NCI-H2196 (cell line): Measurements from ENCODE around the gene PLXNA4.

Experiments
- DNase-seq: peaks from one replicate; lab custom pipeline; 2025; ENCODE audit not compliant: unreplicated experiment; lab: John Stamatoyannopoulos, UW

PLXNA4 gene

DNA sequence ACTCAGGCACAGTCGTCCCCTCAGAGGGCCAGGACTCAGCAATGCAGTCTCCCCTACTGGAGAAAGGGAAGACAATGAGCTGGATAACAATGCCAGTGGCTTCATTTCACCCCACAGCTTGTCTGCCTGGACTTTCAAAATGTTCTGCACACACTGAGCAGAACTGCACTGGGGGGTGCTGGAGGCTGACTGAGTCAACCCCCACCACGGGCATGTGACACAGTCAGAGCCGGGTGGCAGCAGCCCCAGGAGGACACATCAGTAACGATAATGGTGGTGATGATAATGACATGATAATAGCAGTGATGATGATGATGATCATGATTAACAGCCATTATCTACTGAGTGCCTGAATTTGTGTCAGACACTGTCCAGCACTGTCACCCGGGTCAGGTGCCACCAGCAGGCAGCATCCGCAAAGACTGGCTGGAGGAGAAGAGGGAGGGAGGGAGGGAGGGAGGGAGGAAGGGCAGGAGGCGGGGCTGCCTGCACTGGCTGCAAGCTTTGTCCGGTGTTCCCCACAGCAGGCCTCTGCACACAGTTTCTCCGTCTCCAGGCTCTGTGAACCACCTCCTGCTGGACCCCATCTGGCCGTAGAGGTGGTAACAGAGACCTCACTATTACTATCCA, 67.4 kb downstream of the PLXNA4 start:
- no peak for DNase-seq

DNA sequence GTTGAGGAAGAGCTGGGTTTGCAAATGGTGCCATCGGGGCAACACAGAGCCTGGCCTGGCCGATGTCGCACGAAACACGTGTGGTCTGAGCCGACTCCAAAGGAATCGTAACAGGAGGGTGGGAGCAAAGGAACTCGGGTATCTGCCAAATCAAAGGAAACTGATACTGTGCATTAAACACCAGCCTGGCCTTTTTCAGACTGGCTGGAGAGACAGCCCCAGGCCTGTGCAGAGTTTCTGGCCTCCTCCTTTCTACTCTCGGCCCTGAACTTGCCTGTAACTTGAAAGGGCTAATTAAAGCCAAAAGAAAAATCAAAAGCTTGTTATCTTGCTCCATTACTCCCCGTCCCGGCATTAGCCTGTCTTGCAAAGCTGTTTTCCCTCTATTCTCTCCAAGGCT, 71.4 kb downstream of the PLXNA4 start:
- DNase-seq, result no peak

DNA sequence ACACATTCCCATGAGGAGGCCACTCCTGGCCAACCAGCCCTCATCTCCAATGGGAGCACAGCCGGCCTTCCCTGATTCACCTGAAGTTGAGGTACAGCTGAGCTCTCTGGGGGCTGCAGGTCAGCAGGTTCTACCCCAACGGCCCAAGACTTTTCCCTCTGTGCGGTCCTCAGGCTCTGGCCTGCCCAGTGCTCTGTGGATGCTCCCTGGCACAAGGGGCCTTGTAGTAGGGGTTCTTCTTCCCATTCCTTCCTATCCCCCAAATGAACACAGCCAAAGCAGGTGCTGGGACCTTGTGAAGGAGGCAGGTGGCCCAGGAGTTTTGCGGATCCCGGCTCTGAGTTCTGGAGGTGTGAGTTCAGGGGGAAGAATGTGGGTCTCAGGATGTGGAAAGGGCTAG, 72.2 kb downstream of the PLXNA4 start:
- DNase-seq, result no peak

- no peak for DNase-seq
Measured at GRCh38 chr7:132503415-132503814, 72.9 kb downstream of the PLXNA4 start.

GRCh38 chr7:132501956-132502355, 74.3 kb downstream of the PLXNA4 start:
- no peak for DNase-seq

DNA sequence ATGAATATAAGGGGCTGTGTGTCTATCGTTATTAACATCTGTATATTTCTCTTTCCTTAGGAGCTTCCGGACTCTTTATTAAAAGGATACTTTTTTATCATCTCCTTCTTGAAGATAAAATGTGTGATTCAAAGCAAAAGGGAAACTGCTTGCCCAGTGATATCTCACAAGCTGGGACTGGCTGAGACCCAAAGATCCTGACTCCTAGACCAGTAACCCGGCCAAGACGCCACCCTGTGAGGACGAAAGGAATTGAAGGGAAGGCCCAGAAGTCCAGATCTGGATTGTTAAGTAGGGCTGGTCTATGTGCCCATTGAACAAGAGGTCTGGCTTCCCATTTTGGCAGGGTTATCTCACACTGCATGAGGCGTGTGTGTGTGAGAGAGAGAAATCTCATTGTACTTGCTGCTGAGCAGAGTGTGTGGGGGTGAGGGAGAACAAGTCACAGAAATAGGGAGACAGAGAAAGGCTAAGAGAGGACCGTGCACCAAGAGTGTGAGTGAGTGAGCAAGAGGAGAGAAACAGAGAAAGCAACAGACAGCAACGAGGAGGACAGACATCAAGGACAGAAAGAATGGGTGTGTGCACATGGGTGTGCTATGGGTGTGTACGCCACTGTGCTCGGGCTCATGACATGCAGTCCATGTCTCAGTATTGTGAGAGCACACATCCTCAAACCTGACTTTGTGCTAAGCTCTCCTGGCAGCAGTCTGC, 75.4 kb downstream of the PLXNA4 start:
- DNase-seq, result no peak

GRCh38 chr7:132499487-132499886, 76.8 kb downstream of the PLXNA4 start:
- no peak for DNase-seq

DNA sequence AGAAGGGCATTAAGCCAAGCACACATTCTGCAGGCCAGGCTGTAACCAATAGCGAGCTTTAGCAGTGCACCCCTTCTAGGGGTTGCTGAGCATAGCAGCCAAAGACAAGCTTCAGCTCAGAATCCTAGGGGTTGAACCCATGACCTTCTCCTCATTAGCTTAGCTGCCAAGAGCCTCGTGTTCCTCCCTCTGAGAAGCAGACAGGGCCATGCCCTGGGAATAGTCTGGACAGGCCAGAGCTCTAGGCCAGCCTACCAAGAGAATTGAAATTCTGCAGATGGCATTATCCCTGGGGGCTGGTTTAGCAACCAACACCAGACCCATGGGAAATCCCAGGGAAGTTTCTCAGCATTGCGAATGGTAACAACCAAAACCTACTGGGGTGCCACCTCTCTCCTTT, 77.2 kb downstream of the PLXNA4 start:
- no peak for DNase-seq

DNA sequence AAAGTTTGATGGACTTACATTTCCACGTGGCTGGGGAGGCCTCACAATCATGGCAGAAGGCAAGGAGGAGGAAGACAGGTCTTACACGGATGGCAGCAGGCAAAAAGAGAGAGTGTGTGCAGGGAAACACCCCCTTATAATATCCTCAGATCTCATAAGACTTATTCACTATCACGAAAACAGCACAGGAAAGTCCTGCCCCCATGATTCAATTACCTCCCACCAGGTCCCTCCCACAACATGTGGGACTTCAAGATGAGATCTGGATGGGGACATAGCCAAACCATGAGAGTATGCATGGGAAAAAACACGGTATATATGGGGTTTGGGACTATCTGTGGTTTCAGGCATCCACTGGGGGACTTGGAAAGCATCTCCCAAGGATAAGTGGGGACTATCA, 78.0 kb downstream of the PLXNA4 start:
- no peak for DNase-seq

GRCh38 chr7:132497098-132497497, 79.2 kb downstream of the PLXNA4 start:
- DNase-seq, result no peak

DNA sequence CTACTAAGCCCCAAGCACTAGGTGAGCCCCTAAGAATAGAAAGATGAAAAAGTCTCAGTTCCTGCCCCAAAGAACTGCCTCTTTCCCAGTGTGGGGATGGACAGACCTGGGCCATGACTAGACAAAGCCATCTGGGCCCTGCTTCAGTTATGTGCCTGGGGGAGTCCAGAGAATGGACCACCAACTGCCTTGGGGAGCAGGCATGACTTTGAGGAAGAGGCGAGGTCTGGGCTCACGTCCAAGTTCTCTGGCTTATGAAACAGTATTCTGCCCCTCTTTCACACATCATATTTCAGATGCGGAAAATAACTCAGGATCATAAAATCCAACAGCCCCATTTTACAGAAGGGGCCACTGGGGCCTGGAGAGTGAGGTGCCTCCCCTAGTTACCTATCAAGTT, 80.3 kb downstream of the PLXNA4 start:
- DNase-seq, result no peak

DNA sequence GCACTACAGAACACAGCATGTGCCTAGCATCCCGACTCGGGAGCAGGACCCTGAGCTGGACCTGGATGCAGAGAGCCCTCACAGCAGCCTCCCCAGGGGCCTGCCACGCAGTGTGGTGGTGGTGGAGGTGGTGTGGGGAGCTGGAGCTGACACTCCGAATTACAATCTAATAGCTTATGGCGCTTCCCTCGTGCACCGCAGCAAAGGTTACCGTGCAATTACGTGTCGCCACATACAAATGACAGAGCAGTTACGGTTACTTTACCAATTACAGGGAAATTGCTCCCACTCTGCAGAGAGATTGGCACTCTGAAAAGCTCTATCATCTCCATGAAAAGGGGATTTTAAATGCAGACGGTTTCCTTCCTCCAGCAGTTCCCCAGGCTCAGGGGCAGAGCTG, 81.8 kb downstream of the PLXNA4 start:
- DNase-seq, result no peak

DNA sequence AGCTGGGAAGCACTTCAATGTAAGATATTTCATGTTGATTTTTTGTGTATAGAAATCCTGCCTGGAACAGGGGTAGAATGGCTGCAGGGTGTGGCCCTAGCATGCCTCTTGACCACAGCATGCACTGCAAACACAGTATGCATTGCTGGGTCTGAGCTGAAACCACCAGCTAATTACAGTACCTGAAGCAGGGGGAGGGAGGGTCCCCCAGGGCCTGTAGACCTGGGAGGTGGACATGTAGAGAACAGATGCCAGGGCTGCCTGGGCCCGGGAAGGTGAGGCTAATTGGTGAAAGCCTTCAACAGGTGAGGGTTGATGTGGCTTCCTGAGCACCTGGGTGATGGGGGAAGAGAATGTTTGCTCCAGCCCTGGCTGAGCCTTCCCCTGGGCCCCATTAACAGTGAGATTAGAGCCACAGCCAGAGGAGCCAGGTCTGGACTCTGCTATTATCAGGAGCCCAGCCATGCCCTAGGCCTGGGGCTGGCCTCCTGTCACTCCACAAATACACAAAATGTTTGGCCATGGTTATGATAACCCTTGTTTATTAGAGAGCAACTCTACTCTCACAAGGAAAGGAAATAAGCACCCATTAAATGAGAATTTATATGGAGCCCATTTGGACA, 83.3 kb downstream of the PLXNA4 start:
- DNase-seq, result no peak

- DNase-seq, result no peak
Measured at GRCh38 chr7:132491391-132491945, 84.8 kb downstream of the PLXNA4 start.

DNA sequence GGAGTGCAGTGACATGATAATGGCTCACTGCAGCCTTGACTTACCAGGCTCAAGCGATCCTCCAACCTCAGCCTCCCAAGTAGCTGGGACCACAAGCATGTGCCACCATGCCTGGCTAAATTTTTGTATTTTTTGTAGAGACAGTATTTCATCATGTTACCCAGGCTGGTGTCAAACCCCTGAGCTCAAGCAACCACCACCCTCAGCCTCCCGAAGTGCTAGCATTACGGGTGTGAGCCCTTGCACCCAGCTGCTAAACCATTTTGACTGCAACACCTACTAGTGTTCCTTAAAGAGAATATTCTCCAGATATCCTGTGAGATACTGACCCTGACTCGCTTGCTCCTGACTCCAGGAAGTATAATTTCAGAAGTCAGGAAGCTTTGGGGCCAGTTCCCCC, 85.8 kb downstream of the PLXNA4 start:
- no peak for DNase-seq

DNA sequence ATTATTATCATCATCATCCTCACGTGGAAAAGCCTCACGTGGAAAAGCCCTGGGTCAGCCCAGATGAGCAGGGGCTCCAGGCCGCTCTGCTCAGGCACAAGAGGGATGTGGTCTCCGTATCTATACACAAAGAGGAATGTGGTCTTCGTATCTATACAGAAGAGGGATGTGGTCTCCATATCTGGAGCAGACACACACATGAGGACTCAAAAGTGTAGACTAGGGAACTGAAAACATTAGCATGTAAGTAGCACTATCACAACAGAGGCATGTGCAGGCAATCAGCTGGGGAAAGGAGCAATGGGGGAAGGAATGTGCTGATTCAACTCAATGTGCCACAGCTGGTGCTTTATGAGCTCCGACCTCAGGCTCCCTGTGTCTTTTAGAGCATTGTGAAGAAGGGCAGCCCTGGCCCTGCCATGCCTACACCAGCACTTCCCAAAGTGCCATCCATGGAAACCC, 86.5 kb downstream of the PLXNA4 start:
- DNase-seq, result no peak

GRCh38 chr7:132488634-132489302, 87.5 kb downstream of the PLXNA4 start:
- no peak for DNase-seq

DNA sequence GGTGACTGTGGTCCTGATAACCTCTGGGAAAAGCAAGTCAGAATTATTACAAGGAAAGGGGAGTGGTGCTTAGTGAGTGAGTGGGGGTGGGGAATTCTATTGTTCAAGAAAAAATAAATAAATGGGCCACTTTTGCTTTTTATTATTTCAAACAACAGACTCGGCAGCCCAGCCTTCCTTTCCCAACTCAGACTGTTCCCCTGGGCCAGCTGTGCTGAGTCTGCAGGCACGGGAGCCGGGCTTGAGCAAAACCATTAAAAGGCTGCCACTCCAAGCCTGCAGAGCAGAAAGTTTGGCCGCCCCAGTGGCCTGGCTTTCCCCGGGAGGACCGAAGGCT, 90.0 kb downstream of the PLXNA4 start:
- DNase-seq, result no peak

DNA sequence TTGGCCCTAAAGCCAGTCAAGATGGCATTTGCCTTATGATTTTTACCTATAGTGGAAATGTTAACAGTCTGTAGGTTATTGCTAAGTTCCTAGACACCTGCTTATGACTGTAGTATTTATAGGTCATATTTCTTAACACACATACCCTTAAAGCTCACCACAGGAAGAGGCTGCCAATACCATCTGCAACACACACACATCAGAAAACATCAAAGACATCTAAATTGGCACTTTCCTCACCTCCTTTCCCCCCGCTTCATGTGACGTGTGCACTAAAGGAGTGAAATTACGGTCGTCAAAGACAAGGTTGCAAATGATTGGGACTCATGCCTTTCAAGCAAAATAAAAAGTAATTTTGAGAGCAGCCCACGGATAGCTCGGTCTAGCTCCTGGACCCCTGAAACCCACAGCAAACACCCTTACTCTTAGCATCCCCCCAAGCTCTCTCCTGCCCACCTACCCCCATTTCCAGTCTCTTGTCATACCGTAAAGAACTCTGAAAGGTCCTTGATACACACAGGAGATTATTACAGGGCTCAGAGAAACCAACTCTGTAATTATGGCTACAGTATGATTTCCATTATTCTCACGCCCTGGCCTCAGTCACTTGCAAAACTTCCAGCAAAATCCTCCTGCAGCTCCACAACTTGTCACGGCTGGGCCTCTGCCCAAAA, 90.5 kb downstream of the PLXNA4 start:
- no peak for DNase-seq

DNA sequence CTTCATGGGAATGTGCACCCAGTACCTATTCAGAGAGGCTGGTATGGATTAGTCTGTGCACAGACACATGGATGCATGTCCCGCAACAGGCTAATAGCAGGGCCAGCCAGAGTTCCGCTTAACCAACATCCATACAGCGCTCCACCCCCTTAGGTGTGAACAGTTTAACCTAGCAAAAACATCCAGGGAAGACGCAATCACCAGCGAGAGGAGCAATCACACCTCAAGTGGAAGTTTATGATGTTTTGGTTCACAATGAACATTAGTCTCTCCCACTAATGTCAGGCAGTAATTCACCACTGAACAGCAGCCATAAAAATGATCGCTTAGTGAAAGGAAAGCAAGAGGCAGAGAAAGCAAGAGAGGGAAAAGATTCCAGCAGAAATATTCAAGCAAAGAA, 91.1 kb downstream of the PLXNA4 start:
- no peak for DNase-seq

DNA sequence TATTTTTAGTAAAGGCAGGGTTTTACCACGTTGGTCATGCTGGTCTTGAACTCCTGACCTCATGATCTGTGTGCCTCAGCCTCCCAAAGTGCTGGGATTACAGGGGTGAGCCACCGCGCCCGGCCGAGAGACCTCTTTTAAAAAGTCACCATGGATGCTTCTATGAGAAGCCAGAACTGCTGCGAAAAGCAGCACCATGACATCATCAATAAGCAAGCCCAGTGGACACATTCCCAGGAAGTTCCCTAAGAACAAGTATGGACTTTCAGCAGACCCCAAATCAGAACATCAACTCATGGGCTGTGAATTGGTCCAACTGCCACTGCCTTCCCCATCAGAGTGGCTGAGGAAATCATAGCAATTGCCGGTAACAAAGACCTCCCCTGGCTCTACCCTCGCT, 93.4 kb downstream of the PLXNA4 start:
- DNase-seq, result no peak
